Uterus (tissue), 2 donors: Measurements from ENCODE around the gene NOXO1.

ENCODE experiments used
- POLR2A ChIP-seq, 2 donors: fragments of 450-650 bp; IDR thresholded peaks; one replicate each; pipeline ENCODE4 v1.6.1; 2016; ENCODE audit warnings: antibody characterized with exemption in 2 of 2, mild to moderate bottlenecking in 1 of 2, moderate library complexity in 1 of 2
- TF ChIP-seq, protein P1 (sequence below), 4 experiments: fragments of 200-600 bp in 2 of 4; fragments of 450-650 bp in 2 of 4; sonication (generic) in 2 of 4; IDR thresholded peaks; one replicate each; pipeline ENCODE4 v1.5.1; 2016 to 2019; ENCODE audit warnings: antibody characterized with exemption in 4 of 4, mild to moderate bottlenecking in 2 of 4, moderate library complexity in 1 of 4

GRCh38 chr16:1941162-1942046, 39.9 kb downstream of the NOXO1 start:
- TF ChIP-seq, protein P1, sequence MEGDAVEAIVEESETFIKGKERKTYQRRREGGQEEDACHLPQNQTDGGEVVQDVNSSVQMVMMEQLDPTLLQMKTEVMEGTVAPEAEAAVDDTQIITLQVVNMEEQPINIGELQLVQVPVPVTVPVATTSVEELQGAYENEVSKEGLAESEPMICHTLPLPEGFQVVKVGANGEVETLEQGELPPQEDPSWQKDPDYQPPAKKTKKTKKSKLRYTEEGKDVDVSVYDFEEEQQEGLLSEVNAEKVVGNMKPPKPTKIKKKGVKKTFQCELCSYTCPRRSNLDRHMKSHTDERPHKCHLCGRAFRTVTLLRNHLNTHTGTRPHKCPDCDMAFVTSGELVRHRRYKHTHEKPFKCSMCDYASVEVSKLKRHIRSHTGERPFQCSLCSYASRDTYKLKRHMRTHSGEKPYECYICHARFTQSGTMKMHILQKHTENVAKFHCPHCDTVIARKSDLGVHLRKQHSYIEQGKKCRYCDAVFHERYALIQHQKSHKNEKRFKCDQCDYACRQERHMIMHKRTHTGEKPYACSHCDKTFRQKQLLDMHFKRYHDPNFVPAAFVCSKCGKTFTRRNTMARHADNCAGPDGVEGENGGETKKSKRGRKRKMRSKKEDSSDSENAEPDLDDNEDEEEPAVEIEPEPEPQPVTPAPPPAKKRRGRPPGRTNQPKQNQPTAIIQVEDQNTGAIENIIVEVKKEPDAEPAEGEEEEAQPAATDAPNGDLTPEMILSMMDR (IDR thresholded peaks at IDR 0.05), result no peak
- TF ChIP-seq POLR2A (IDR thresholded peaks at IDR 0.05), result no peak
